Hematopoietic multipotent progenitor cell (in vitro differentiated cells): ENCODE measurements around the gene NMS. TPM values are rescaled to one million over a fixed set of nuclear protein-coding genes. Genes with fewer than 3 reads are reported as not detected.

Experiments
- DNase-seq, 3 donors: peaks; one replicate each; pipeline ENCODE4 v3.0.0-alpha.2; 2011 to 2015; ENCODE audit warnings: low read depth in 2 of 3, low spot score in 2 of 3
- total RNA-seq: library from RNA; depleted of rRNA; stranded (reverse); fragments of >200 nt; gene quantifications from one replicate; pipeline ENCODE4 v1.2.3, GENCODE V29; 2012

NMS gene
- total RNA-seq, 1 donor: not detected

DNA sequence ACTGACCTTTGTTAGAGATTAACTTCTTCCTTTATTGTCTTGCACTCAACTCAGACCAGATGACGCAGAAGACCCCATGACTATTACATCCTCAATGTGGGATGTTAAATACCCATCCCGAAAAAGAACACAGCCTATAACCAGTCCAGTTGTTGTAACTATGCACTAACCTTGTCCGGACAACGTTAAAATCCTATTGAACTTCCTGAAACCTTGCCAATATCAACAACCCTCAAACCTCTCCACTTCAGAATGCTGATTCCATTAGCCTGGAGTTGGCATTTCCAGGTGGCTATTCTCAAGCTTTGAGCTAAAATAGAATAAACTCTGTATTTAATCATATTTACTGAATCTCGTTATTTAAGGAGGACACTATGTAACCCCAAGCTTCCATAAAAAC is 13.6 kb downstream of the NMS start:
- no peak for DNase-seq

DNA sequence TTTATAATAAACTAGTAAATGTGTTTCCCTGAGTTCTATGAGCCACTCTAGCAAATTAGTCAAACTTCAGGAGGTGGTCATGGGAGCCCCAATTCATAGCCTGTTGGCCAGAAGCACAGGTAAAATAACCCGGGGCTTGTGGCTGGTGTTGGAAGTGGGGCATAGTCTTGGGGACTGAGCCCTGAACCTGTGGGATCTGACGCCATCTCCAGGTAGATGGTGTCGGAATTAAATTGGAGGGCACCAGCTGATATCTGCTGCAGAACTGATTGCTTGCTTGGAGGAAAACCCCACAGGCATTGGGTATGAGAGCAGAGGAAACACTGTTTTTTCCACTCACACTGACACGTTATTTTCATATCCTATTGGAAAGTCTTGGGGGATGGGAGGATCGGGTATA is 14.1 kb downstream of the NMS start:
- no peak for DNase-seq

DNA sequence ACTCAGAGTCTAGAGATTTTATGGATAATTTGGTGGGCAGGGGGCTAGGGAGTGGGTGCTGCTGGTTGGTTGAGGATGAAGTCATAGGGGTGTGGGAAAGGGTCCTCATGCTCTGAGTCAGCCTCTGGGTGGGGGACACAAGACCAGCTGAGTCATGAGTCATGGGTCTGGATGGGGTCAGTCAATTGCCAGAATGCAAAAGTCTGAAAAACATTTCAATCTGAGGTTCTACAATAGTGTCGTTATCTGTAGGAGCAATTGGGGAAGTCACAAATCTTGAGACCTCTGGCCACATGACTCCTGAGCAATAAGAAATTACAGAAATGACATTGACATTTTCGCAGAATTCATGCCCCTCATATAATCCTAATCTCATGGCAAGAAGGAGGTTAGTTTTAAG is 15.1 kb downstream of the NMS start:
- no peak for DNase-seq

DNA sequence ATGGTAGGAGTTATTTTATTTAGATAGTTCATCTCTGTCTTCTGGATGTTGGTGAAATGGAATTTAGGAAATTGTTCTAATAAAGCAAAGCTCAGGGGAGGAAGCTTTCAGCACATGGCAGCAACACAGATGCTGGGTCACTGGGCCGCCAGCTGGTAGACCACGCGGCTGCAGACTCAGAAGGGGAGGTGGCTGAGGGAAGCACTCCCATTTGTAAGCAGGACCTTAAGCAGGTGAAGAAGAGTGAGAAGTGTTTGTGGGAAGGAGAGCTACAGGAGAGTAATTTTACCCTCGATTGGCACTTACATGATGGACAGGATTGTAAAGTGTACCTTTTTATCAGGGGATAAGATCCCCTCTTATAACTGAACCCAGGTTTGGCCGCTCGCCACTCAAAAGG is 24.4 kb downstream of the NMS start:
- no peak for DNase-seq

DNA sequence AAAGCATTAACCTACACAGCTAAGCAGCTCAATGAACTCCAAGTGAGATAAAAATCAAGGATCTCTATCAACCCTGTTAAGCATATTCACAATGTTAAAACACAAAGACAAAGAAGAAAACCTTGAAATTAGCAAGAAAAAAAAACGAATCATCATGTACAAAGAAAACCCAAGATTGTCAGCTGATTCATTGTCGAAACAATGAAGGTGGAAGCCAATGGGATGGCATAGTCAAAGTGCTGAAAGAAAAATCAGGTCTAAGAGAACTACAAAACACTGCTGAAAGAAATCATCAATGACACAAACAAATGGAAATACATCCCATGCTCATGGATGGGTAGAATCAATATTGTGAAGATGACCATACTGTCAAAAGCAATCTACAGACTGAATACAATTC is 32.5 kb downstream of the NMS start:
- DNase-seq: no peak

DNA sequence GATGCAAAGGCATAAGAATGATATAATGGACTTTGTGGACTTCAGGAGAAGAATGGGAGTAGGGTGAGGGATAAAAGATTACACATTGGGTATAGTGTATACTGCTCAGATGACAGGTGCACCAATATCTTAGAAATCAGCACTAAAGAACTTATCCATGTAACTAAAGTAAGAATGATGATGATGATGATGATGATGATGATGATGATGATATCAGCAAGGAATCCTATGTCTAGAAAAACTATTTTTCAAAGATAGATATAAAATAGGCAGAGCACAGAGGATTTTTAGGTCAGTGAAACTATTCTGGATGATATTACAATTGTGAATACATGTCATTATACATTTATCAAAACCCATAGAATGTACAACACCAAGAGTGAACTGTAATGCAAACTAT is 34.3 kb downstream of the NMS start:
- DNase-seq: no peak

DNA sequence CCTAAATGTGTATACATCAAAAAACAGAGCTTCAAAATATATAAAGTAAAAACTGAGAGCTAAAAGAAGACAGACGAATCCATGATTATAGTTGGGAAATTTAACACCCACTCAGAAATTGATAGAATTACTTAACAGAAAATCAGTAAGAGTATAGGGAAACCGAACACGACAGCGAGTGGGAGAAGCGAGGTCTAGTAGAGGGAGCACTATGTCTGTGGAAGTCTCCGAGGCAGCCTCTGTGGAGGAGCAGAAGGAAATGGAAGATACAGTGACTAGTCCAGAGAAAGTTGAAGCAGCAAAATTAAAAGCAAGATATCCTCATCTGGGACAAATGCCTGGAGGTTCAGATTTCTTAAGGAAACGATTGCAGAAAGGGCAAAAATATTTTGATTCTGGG is 38.8 kb downstream of the NMS start:
- DNase-seq: no peak

DNA sequence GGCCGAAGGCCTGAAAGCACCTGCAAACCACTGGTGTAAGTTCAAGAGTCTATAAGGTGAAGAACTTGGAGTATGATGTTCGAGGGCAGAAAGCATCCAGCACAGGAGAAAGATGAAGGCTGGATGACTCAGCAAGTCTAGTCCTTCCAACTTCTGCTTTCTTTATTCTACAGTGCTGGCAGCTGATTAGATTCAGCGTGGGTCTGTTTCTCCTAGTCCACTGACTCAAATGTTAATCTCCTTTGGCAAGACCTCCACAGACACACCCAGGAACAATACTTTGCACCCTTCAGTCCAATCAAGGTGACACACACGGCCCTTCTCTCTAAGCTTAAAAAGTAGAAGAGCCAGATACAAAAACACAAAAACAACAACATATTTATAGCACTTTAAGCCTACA is 43.4 kb downstream of the NMS start:
- peak in 2 of 3 donors; percentile 71 to 89 for DNase-seq

DNA sequence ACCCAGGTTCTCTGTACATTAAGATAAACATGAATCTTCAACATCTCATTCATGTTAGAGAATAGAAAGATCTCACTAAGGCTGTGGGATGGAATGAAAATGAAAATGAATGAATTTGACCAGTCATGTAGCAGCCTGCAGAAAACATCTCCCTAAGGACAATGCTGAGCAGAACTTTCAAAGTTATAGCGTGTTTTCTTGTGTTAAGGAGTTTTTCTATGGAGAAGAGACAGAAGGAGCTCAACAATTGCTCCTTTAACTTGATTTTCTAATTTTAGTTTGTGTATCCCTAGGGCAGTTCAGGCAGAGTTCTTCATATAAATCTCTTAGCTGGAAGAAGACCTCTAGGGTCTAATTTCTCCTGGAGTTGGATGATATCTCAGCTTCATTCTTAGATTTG is 47.3 kb downstream of the NMS start:
- DNase-seq: no peak

DNA sequence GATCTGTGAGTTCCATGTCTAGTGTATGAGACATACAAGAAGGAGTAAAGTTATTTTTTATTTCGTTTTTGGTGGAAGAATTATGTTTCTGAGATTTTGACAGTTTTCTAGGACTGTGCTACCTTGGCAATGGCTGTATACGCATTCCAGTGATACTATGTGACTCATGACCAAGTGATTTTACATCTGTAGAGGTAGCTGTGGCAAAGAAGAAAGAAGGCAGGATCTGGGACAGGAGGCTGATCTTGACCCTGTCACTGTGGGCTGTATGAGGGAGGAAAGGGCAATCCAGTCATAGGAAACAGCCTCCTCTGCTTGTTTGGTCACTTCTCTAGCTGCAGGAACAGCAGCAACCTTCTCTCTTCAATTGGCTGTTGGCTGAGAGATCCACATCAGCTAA is 48.5 kb downstream of the NMS start:
- DNase-seq: no peak

DNA sequence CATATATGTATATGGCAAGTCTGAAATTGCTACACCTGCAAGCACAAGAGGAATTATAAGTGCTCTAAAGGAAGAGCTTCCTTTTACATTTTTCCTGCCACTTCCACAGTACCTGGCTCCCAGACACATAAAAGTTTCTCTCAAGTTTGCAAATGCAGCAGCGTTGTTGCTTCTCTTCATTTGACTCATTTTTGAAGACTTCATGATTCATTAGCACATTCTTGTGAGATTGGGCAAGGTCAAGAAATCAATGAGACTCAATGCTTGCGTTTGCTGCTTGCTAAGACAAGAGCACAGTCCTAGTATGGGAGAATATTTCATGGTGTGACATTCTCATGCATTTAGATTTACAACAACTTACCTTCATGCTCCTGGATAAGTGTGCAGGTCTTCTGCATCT is 49.9 kb downstream of the NMS start:
- no peak for DNase-seq

DNA sequence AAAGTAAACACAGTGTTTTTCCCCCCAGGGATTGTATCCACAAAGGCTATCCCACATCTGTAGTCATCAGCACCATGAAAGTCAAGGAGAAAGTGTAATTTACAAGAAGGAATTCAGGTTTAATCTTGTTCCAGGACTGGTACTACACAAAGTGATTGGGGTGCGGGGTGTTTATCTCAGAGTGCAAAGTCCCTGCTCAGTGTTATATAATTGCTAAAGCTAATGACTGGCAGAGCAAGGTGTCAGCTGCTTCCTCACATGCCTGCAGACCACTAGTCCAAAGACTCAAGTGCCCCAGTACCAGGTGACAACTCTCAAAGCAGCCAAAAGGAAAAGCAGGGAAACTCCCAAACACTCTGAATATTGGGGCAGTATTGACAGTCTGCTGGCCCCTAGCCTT is 52.1 kb downstream of the NMS start:
- DNase-seq: no peak

DNA sequence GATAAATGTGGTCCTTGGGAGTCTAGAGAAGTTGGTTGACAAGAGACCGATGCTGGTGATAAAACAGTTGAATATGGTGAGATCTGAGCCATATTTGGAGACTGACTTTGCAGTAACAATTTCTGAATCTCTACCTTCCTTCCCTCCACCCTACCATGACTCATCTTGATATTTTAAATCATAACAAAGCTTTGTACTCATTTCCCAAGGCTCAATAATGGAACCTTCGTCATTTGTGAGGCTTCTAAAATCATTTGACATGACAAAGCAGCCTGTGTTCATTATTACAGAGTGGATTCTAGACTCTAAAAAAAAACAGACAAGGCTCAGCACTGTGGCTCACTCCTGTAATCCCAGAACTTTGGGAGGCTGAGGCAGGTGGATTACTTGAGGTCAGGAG is 54.0 kb downstream of the NMS start:
- DNase-seq: no peak

DNA sequence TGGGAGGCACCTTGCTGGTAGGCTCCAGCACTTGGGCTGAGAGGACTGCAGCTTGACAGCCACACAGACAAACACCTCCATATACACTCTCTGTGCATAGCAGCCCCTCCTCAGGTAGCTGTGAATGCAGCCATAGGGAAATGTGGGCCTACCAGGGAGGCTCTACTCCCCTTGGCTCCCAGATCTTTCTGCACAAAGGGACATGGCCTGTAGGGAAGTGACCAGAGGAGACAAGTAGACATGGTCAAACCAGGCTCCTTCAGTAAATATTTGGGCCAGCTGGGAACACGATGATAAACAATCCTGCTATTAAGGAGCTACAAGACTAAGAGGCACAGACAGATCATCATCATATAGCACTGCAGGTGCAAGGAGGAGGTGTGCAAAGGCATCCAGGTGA is 56.6 kb downstream of the NMS start:
- no peak for DNase-seq

DNA sequence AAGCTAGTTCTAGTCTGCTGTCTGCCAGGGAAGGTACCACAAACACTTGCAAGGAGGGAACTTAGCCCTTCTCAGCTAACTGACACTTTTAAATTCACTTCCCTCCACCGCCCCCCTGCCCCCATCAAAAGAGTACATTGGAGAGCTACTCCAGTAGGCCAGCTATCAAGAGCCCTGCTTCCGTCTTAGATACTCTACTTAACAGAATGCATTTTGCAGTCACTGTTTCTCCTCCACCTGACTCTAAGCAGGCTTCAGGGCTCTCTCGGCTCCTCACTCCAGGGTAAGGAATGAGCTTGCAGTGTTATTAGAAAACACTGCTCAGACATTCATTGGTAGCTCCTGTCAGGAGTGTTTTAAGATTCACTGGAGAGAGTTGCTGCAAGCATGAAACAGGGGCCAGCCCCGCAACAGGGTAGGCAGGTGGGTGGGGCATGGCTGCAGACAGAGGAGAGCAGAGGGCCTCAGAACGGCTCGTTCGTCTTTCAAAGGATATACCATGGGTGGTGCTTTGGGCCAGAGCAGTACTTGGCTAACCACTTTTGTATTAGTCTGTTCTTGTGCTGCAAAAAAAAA is 57.2 kb downstream of the NMS start:
- DNase-seq: peak in 2 of 3 donors; percentile 9 to 39

DNA sequence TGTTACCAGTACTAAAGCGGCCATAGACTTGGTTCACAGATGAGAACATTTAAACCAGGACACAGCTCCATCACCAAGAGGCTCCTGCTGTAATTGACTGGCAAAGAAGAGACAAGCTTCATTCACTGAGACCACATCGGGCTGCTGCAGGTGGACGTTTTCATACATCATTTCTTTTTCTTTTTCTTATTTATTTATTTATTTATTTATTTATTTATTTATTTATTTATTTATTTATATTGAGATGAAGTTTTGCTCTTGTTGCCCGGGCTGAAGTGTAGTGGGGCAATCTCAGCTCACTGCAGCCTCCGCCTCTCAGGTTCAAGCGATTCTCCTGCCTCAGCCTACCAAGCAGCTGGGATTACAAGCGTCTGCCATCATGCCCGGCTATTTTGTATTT is 58.9 kb downstream of the NMS start:
- DNase-seq: no peak

DNA sequence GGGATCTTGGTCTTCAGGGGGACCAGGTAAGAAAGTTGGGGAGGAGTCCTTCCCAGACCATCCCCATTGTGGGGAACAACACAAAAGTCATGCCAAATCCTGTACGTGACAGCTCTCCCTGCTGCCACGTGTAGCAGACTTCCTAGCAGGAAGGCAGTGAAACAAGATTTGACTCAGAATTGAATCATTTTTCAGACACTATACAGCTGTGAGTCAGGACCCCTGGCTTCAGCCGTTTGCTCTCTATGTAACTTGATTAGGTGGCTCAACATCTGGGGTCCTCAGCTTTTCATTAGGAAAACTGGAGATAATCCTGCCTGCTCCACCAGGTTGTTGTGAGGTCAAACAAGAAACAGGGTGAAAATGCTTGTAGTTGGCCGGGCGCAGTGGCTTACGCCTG is 59.6 kb downstream of the NMS start:
- DNase-seq: no peak

Other genes with a start within 250 kb of the NMS start
- gene LONRF2, start 148.0 kb upstream of the NMS start, total RNA-seq: 0.54 TPM
- gene CHST10, start 52.8 kb upstream of the NMS start, total RNA-seq: 18.0 TPM
- 7.0 TPM for gene PDCL3, start 92.5 kb downstream of the NMS start, total RNA-seq